HEK293 (cell line): ENCODE measurements around the gene AIM2.

Experiments
- CTCF ChIA-PET: fragments of 350-600 bp; formaldehyde crosslinking; extraction: SDS; loops from one replicate; lab custom pipeline; 2021; ENCODE audit warnings: antibody characterized with exemption; lab: Yijun Ruan, JAX
- POLR2A ChIA-PET: fragments of 300-600 bp; formaldehyde crosslinking; extraction: SDS; loops from one replicate; lab custom pipeline; 2020; ENCODE audit warnings: antibody characterized with exemption, inconsistent platforms; lab: Yijun Ruan, JAX
- H3K27ac ChIP-seq: fragments of 200-500 bp; sonication (Bioruptor generic); 2 replicates; pipeline ENCODE4 v1.5.1; 2014; ENCODE audit warnings: low read depth, low read length, control low read depth, inconsistent platforms; ENCODE audit errors: extremely low read depth
- H3K36me3 ChIP-seq, 2 experiments: fragments of 200-500 bp in 1 of 2; sonication (Bioruptor generic) in 1 of 2; 1 replicate in 1 of 2; 2 replicates in 1 of 2; pipeline ENCODE4 v1.5.1; 2014 to 2017; ENCODE audit warnings: inconsistent platforms in 2 of 2, low read length in 2 of 2; ENCODE audit not compliant: control insufficient read depth in 2 of 2, insufficient read depth in 1 of 2
- H3K4me1 ChIP-seq: fragments of 200-500 bp; sonication (Bioruptor generic); 2 replicates; pipeline ENCODE4 v1.5.1; 2014; ENCODE audit warnings: mild to moderate bottlenecking, low read length, inconsistent platforms; ENCODE audit not compliant: control insufficient read depth, insufficient read depth
- H3K4me3 ChIP-seq: 2 replicates; pipeline ENCODE4 v1.5.1; 2011; ENCODE audit warnings: low read depth, mild to moderate bottlenecking, control low read depth, low read length, moderate library complexity
- H3K9me3 ChIP-seq: fragments of 200-500 bp; sonication (Bioruptor generic); 2 replicates; pipeline ENCODE4 v1.5.1; 2014; ENCODE audit warnings: low read depth, low read length, inconsistent platforms; ENCODE audit not compliant: control insufficient read depth, insufficient read depth
- EGR2 ChIP-seq: fragments of 450-650 bp; formaldehyde crosslinking; IDR thresholded peaks from 2 replicates; pipeline ENCODE4 v1.5.1; 2016; ENCODE audit warnings: low read depth, missing biosample characterization, missing genetic modification characterization
- GLIS1 ChIP-seq: fragments of 450-650 bp; formaldehyde crosslinking; IDR thresholded peaks from 2 replicates; pipeline ENCODE4 v1.5.1; 2016; ENCODE audit warnings: missing biosample characterization, missing genetic modification characterization
- HOXC10 ChIP-seq: sonication (generic); formaldehyde crosslinking; IDR thresholded peaks from 2 replicates; pipeline ENCODE4 v1.8.1; 2023; ENCODE audit warnings: mild to moderate bottlenecking, missing genetic modification reagents
- INSM2 ChIP-seq: fragments of 450-650 bp; formaldehyde crosslinking; IDR thresholded peaks from 2 replicates; pipeline ENCODE4 v1.5.1; 2016; ENCODE audit warnings: missing biosample characterization, missing genetic modification characterization
- KLF16 ChIP-seq: fragments of 450-650 bp; formaldehyde crosslinking; IDR thresholded peaks from 2 replicates; pipeline ENCODE4 v1.5.1; 2017; ENCODE audit warnings: missing biosample characterization, missing genetic modification characterization
- ZNF112 ChIP-seq: fragments of 450-650 bp; formaldehyde crosslinking; IDR thresholded peaks from 2 replicates; pipeline ENCODE4 v1.5.0; 2017; ENCODE audit warnings: missing biosample characterization, missing genetic modification characterization
- ZNF114 ChIP-seq: fragments of 450-650 bp; formaldehyde crosslinking; IDR thresholded peaks from 2 replicates; pipeline ENCODE4 v1.5.0; 2017; ENCODE audit warnings: missing biosample characterization, missing genetic modification characterization
- ZNF391 ChIP-seq: fragments of 450-650 bp; formaldehyde crosslinking; IDR thresholded peaks from 2 replicates; pipeline ENCODE4 v1.5.1; 2016; ENCODE audit warnings: low read depth, missing biosample characterization, missing genetic modification characterization, borderline replicate concordance
- ZNF473 ChIP-seq: fragments of 450-650 bp; formaldehyde crosslinking; IDR thresholded peaks from 2 replicates; pipeline ENCODE4 v1.5.1; 2017; ENCODE audit warnings: missing biosample characterization, missing genetic modification characterization
- ZNF580 ChIP-seq: fragments of 450-650 bp; formaldehyde crosslinking; IDR thresholded peaks from 2 replicates; pipeline ENCODE4 v1.5.1; 2016; ENCODE audit warnings: missing biosample characterization, missing genetic modification characterization
- ZNF600 ChIP-seq: fragments of 450-650 bp; formaldehyde crosslinking; IDR thresholded peaks from 2 replicates; pipeline ENCODE4 v1.5.1; 2016; ENCODE audit warnings: missing biosample characterization, missing genetic modification characterization
- ZSCAN16 ChIP-seq: fragments of 450-650 bp; formaldehyde crosslinking; IDR thresholded peaks from 2 replicates; pipeline ENCODE4 v1.5.1; 2016; ENCODE audit warnings: missing biosample characterization, missing genetic modification characterization

AIM2 gene

GRCh38 chr1:159014851-159015250, 61.7 kb downstream of the AIM2 start (continued):
- TF ChIP-seq ZNF473 (tag by site-specific recombination) (no peak), ZNF114 (tag by site-specific recombination) (no peak), ZNF600 (tag by site-specific recombination) (no peak)
- TF ChIP-seq, all 188 proteins: peak for 0

GRCh38 chr1:159014003-159014571, 62.5 kb downstream of the AIM2 start:
- no peak overlapping the region for H3K27ac ChIP-seq
- POLR2A ChIA-PET: no interaction called here
- peaks cover 2% of the 10 kb centered on the region; the same call in 1 of the 2 replicates for H3K4me1 ChIP-seq
- no peak overlapping the region for H3K4me3 ChIP-seq
- TF ChIP-seq ZSCAN16 (tag by site-specific recombination): no peak
- no peak for TF ChIP-seq EGR2
- TF ChIP-seq ZNF391 (tag by site-specific recombination): no peak
- no peak for TF ChIP-seq ZNF580 (tag by site-specific recombination)
- no peak for TF ChIP-seq KLF16
- no peak for TF ChIP-seq ZNF112 (tag by site-specific recombination)
- CTCF ChIA-PET: no interaction called here
- H3K9me3 ChIP-seq: no peaks in the 10 kb centered on the region
- H3K36me3 ChIP-seq: peaks cover 8 to 51% of the 10 kb centered on the region in 2 experiments

- no peak overlapping the region for H3K27ac ChIP-seq
- H3K36me3 ChIP-seq: peaks cover 0 to 35% of the 10 kb centered on the region in 2 experiments; a peak in 2 of 3 replicates
- TF ChIP-seq KLF16: no peak
- no peak for TF ChIP-seq HOXC10 (CRISPR knock-in tag)
- no peak for TF ChIP-seq GLIS1 (tag by site-specific recombination)
- no peak for TF ChIP-seq INSM2
- ChIA-PET POLR2A (no interaction called here), CTCF (interaction anchor here (1.3 kb wide), 1 partner anchor 17 kb away, joined by 5 read pairs; no protein-coding TSS in a partner anchor)
- H3K9me3 ChIP-seq: no peaks in the 10 kb centered on the region
- H3K4me1 ChIP-seq: peaks cover 2% of the 10 kb centered on the region; the same call in 1 of the 2 replicates
- no peak overlapping the region for H3K4me3 ChIP-seq
These were observed 64.1 kb downstream of the AIM2 start for GRCh38 chr1:159012495-159012894.
